DOHH2 (cell line): Measurements from ENCODE around the gene MZT2A.
"Not testable (repeated sequence)": the region's sequence is repeated elsewhere in the genome, so short reads cannot be mapped to it uniquely, and the experiment has no call there.

Experiments
- H3F3A ChIP-seq: fragments of 200-600 bp; sonication (generic), shearing (Covaris generic); 2 replicates; pipeline ENCODE4 v1.6.0; 2016; ENCODE audit warnings: antibody characterized with exemption, mild to moderate bottlenecking; ENCODE audit not compliant: control insufficient read depth, insufficient read depth
- H3K27ac ChIP-seq: fragments of 200-600 bp; sonication (generic); 2 replicates; pipeline ENCODE4 v1.5.1; 2014; ENCODE audit warnings: low read depth, mild to moderate bottlenecking, low read length, moderate library complexity
- H3K27me3 ChIP-seq: fragments of 200-600 bp; sonication (generic); 2 replicates; pipeline ENCODE4 v1.6.1; 2014; ENCODE audit warnings: mild to moderate bottlenecking, low read length, mixed read lengths; ENCODE audit not compliant: control insufficient read depth
- H3K36me3 ChIP-seq: fragments of 200-600 bp; sonication (generic); 2 replicates; pipeline ENCODE4 v1.6.1; 2014; ENCODE audit warnings: mild to moderate bottlenecking, low read length, moderate library complexity, mixed read lengths; ENCODE audit not compliant: control insufficient read depth
- H3K4me1 ChIP-seq: fragments of 200-600 bp; sonication (generic); 2 replicates; pipeline ENCODE4 v1.6.1; 2014; ENCODE audit warnings: mild to moderate bottlenecking, low read length, mixed read lengths; ENCODE audit not compliant: control insufficient read depth
- H3K4me2 ChIP-seq: fragments of 200-600 bp; sonication (generic); 2 replicates; pipeline ENCODE4 v1.6.0; 2014; ENCODE audit warnings: mild to moderate bottlenecking, low read length, moderate library complexity
- H3K4me3 ChIP-seq: fragments of 200-600 bp; sonication (generic); 2 replicates; pipeline ENCODE4 v1.5.1; 2014; ENCODE audit warnings: mild to moderate bottlenecking, low read length, mixed read lengths
- H3K79me2 ChIP-seq: fragments of 200-600 bp; sonication (generic); 2 replicates; pipeline ENCODE4 v1.6.1; 2014; ENCODE audit warnings: mild to moderate bottlenecking, low read length, mixed read lengths; ENCODE audit not compliant: control insufficient read depth
- H3K9me2 ChIP-seq: fragments of 200-600 bp; sonication (generic); replicated peaks from 2 replicates; pipeline ENCODE4 v1.6.1; 2014; ENCODE audit warnings: mild to moderate bottlenecking, low read length, mixed read lengths; ENCODE audit not compliant: control insufficient read depth
- H3K9me3 ChIP-seq: fragments of 200-600 bp; sonication (generic); 2 replicates; pipeline ENCODE4 v1.6.1; 2014; ENCODE audit warnings: antibody characterized with exemption, low read length, mixed read lengths; ENCODE audit not compliant: control insufficient read depth, insufficient read depth
- H4K20me1 ChIP-seq: fragments of 200-600 bp; sonication (generic); 2 replicates; pipeline ENCODE4 v1.6.0; 2014; ENCODE audit warnings: low read depth, mild to moderate bottlenecking, antibody characterized with exemption, low read length, moderate library complexity; ENCODE audit not compliant: control insufficient read depth, insufficient read depth
- CTCF ChIP-seq: fragments of 200-600 bp; sonication (generic); IDR thresholded peaks from one replicate; pipeline ENCODE4 v1.5.1; 2014; ENCODE audit warnings: antibody characterized with exemption, mild to moderate bottlenecking, low read depth, low read length; ENCODE audit not compliant: poor library complexity, severe bottlenecking
- EZH2phosphoT487 ChIP-seq: fragments of 200-600 bp; sonication (generic); IDR thresholded peaks from 2 replicates; pipeline ENCODE4 v1.6.1; 2017; ENCODE audit warnings: borderline replicate concordance, mild to moderate bottlenecking, antibody characterized with exemption, low read length, moderate library complexity, mixed read lengths

MZT2A gene

DNA sequence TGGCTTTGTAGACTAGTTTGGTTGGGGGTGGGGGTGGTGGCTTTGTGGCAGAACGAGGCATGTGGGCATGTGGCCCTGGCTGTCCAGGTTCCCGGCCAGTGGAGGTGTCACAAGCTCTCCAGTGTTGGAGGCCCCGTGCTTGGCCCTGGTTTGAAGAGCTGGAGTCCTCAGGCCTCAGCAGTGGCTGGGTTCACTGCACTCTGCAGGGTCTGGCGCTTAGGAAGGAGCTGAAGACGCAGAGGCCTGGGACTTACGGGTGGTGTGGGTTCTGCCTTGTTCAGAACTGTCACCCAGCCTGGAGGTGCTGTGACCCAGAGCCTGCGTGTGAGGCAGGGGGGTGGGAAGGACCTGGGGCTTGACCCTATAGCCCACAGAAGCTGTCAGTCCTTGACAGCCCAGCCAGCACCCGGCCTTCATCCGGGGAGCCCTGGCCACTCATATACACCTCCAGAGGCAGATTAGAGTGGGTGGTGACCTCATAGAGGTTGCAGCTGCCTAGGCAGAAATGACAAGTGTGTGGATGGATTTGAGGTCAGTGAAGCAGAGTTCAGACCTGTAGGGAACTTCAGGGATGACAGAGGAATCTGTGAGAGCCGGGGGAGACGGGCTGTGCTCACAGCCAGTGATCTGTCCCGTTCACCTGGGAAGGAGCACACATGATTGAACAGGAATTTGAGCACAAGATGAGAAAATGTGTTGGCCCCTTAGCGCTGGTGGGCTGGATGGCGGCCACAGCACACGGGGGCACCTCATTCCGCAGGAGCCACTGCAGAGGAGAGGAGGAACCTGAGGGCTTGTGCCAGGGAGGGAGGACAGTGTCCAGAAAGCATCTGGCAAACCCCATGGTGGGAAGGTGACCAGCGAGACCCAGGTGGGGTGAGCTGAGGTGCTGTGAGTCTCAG, 20.0 kb upstream of the MZT2A start:
- not testable (repeated sequence) for H3K4me2 ChIP-seq, H3F3A ChIP-seq, H3K9me2 ChIP-seq, H3K4me1 ChIP-seq, H3K27me3 ChIP-seq, H3K9me3 ChIP-seq, H3K4me3 ChIP-seq, H3K79me2 ChIP-seq, H4K20me1 ChIP-seq, H3K27ac ChIP-seq
- H3K36me3 ChIP-seq: peaks cover 33% of the 10 kb centered on the region

DNA sequence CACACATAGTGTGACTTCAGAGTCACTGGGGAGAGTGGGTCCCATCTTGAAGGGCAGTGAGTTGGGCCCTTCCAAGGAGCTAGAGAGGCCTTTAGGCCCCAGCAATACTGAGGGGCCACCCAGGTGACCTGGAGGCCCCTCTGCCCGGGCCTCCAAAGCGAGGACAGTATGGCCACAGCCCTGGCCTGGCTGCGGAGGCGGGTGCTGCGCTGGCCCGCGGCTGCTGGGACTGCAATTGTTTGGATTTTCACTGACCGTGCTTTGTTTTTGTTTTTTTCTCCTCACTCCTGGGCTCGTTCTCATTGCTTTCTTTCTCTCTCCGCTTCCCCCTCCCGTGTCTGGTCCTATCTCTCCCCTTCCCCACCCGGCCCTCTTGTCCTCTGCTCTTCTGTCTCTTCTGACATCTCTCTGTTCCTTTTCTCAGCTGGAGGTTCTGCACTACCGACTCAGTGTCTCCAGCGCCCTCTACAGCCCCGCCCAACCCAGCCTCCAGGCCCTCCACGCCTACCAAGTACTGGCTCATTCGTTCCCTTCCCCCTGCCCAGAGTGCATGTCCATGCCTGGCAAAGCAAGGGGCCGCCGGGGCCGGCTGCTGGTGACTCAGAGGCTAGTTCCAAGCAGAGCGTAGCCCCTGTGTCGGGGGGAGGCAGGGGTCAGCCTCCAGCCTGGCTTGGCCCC, 19.2 kb upstream of the MZT2A start:
- H3K4me3 ChIP-seq: not testable (repeated sequence)

GRCh38 chr2:131509615-131510014, 17.4 kb upstream of the MZT2A start:
- no peaks in the 10 kb centered on the region for H3K79me2 ChIP-seq
- H3K4me1 ChIP-seq: peaks cover 7% of the 10 kb centered on the region
- no peaks in the 10 kb centered on the region for H3K9me2 ChIP-seq
- no peaks in the 10 kb centered on the region for H3K27me3 ChIP-seq
- no peak overlapping the region for H3K27ac ChIP-seq
- no peaks in the 10 kb centered on the region for H3K9me3 ChIP-seq
- TF ChIP-seq CTCF (no peak), EZH2phosphoT487 (no peak)
- no peak overlapping the region for H3K4me3 ChIP-seq
- H3F3A ChIP-seq: no peaks in the 10 kb centered on the region
- H4K20me1 ChIP-seq: no peaks in the 10 kb centered on the region
- H3K36me3 ChIP-seq: peaks cover 48% of the 10 kb centered on the region
- H3K4me2 ChIP-seq: no peak overlapping the region

More for the DNA sequence above, 19.2 kb upstream of the MZT2A start:
- not testable (repeated sequence) for H4K20me1 ChIP-seq, H3K79me2 ChIP-seq, H3K27ac ChIP-seq, H3K9me2 ChIP-seq, H3F3A ChIP-seq, H3K4me2 ChIP-seq, H3K27me3 ChIP-seq, H3K4me1 ChIP-seq, H3K9me3 ChIP-seq
- H3K36me3 ChIP-seq: peaks cover 33% of the 10 kb centered on the region

DNA sequence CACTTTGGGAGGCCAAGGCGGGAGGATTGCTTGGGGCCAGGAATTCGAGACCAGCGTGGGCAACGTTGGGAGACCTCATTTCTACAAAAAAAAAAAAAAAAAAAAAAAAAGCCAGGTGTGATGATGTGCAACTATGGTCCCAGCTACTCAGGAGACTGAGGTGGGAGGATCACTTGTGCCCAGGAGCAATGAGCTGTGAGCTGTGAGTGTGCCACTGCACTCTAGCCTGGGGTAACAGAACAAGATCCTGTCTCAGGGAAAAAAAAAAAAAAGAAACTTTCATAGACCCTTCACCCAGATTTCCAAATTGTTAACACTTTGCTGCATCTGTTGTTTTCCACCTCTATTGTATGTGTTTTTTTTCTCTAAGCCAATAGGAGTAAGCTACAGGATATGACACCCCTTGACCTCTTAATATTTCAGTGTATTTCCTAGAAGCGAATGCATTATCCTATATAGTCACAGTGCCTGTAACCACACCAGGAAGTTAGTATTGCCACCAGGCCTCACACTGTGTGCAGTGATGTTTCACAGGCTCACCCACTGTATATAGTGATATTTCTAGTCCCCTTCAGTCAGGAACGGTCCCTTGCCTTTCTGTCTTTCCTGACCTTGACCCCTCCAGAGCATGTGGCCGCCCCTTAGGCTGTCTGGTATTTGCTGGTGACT, 12.0 kb upstream of the MZT2A start:
- H3K36me3 ChIP-seq: peaks cover 71% of the 10 kb centered on the region
- H3K79me2 ChIP-seq, H3K4me1 ChIP-seq, H3K4me2 ChIP-seq, H4K20me1 ChIP-seq, H3K27ac ChIP-seq, H3F3A ChIP-seq, H3K4me3 ChIP-seq, H3K9me2 ChIP-seq, H3K27me3 ChIP-seq, H3K9me3 ChIP-seq: not testable (repeated sequence)

DNA sequence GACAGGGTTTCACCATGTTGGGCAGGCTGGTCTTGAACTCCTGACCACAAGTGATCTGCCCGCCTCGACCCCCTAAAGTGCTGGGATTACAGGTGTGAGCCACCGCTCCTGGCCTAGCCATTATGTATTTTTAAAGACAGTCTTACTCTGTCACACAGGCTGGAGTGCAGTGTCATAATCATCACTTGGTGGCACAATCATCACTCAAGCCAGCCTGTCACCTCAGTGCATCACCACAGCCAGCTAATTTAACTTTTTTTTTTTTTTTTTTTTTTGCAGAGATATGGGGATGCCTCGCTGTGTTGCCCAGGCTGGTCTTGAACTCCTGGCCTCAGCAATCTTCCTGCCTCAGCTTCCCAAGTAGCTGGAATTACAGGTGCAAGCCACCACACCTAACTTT, 11.4 kb upstream of the MZT2A start:
- H3K4me3 ChIP-seq, H3F3A ChIP-seq, H3K4me2 ChIP-seq, H3K9me3 ChIP-seq, H3K9me2 ChIP-seq, H3K27me3 ChIP-seq, H3K4me1 ChIP-seq, H3K27ac ChIP-seq, H4K20me1 ChIP-seq: not testable (repeated sequence)
- H3K79me2 ChIP-seq: peaks cover 11% of the 10 kb centered on the region
- H3K36me3 ChIP-seq: peaks cover 73% of the 10 kb centered on the region

GRCh38 chr2:131498321-131498973, 6.2 kb upstream of the MZT2A start:
- peaks cover 63% of the 10 kb centered on the region for H3K36me3 ChIP-seq
- H3K4me1 ChIP-seq: peaks cover 23% of the 10 kb centered on the region
- H4K20me1 ChIP-seq, H3K4me2 ChIP-seq, H3F3A ChIP-seq, H3K27ac ChIP-seq, H3K9me2 ChIP-seq, H3K27me3 ChIP-seq, H3K9me3 ChIP-seq, H3K4me3 ChIP-seq: not testable (repeated sequence)
- H3K79me2 ChIP-seq: peaks cover 62% of the 10 kb centered on the region
